Stimulated activated naive CD8-positive, alpha-beta T cell treated with anti-CD3 and anti-CD28 coated beads, Interleukin-15, Interleukin-2, amounts not matched to agents 100 ng/mL and 50 ng/mL, for 24 hours (primary cell): Measurements from ENCODE around the gene DUOX2.
A peak's percentile ranks its signal among the peaks of the same experiment; 100 is the strongest.
"Not testable (repeated sequence)": the region's sequence is repeated elsewhere in the genome, so short reads cannot be mapped to it uniquely, and the experiment has no call there.

Experiments
- H3K27ac Mint-ChIP-seq: one replicate; pipeline ENCODE4 v1.8.0; 2021; ENCODE audit warnings: mild to moderate bottlenecking, mixed read lengths
- H3K27me3 Mint-ChIP-seq: one replicate; pipeline ENCODE4 v1.8.0; 2021; ENCODE audit warnings: mixed read lengths
- H3K36me3 Mint-ChIP-seq: one replicate; pipeline ENCODE4 v1.8.0; 2021; ENCODE audit warnings: low read depth, mixed read lengths
- H3K4me1 Mint-ChIP-seq: one replicate; pipeline ENCODE4 v1.8.0; 2021; ENCODE audit warnings: low read depth, mixed read lengths
- H3K4me3 Mint-ChIP-seq: one replicate; pipeline ENCODE4 v1.8.0; 2021; ENCODE audit warnings: mild to moderate bottlenecking, mixed read lengths
- H3K9me3 Mint-ChIP-seq: one replicate; pipeline ENCODE4 v1.8.0; 2021; ENCODE audit warnings: mixed read lengths

DUOX2 gene

GRCh38 chr15:45116482-45117307 is 2.7 kb upstream of the DUOX2 start:
- Mint-ChIP-seq H3K9me3 (no peaks in the 10 kb centered on the region), H3K27ac (no peak overlapping the region), H3K4me3 (peak overlapping the region; percentile 0), H3K36me3 (no peaks in the 10 kb centered on the region), H3K4me1 (peaks cover 37% of the 10 kb centered on the region), H3K27me3 (peaks cover 65% of the 10 kb centered on the region)

GRCh38 chr15:45116006-45116481 is 2.1 kb upstream of the DUOX2 start:
- Mint-ChIP-seq H3K9me3 (no peaks in the 10 kb centered on the region), H3K27me3 (peaks cover 65% of the 10 kb centered on the region), H3K36me3 (no peaks in the 10 kb centered on the region), H3K4me3 (peak overlapping the region; percentile 0), H3K4me1 (peaks cover 38% of the 10 kb centered on the region), H3K27ac (no peak overlapping the region)

- Mint-ChIP-seq H3K4me1 (peaks cover 38% of the 10 kb centered on the region), H3K36me3 (no peaks in the 10 kb centered on the region), H3K27me3 (peaks cover 68% of the 10 kb centered on the region), H3K4me3 (no peak overlapping the region), H3K9me3 (no peaks in the 10 kb centered on the region), H3K27ac (no peak overlapping the region)
These were observed 1.4 kb upstream of the DUOX2 start for GRCh38 chr15:45115312-45115820.

GRCh38 chr15:45114751-45115085 is 746 bp upstream of the DUOX2 start:
- Mint-ChIP-seq H3K36me3 (no peaks in the 10 kb centered on the region), H3K4me3 (no peak overlapping the region), H3K27ac (no peak overlapping the region), H3K4me1 (peaks cover 38% of the 10 kb centered on the region), H3K9me3 (no peaks in the 10 kb centered on the region), H3K27me3 (peaks cover 75% of the 10 kb centered on the region)

- no peak overlapping the region for H3K4me3 Mint-ChIP-seq
- H3K27me3 Mint-ChIP-seq, result peaks cover 86% of the 10 kb centered on the region
- H3K36me3 Mint-ChIP-seq, result no peaks in the 10 kb centered on the region
- no peak overlapping the region for H3K27ac Mint-ChIP-seq
- H3K4me1 Mint-ChIP-seq, result peaks cover 38% of the 10 kb centered on the region
- no peaks in the 10 kb centered on the region for H3K9me3 Mint-ChIP-seq
These were observed 487 bp downstream of the DUOX2 start for GRCh38 chr15:45113380-45113990.

- H3K9me3 Mint-ChIP-seq, result no peaks in the 10 kb centered on the region
- peaks cover 32% of the 10 kb centered on the region for H3K4me1 Mint-ChIP-seq
- H3K27me3 Mint-ChIP-seq, result peaks cover 82% of the 10 kb centered on the region
- no peaks in the 10 kb centered on the region for H3K36me3 Mint-ChIP-seq
- no peak overlapping the region for H3K27ac Mint-ChIP-seq
- peak overlapping the region; percentile 11 for H3K4me3 Mint-ChIP-seq
These were observed 1.2 kb downstream of the DUOX2 start for GRCh38 chr15:45112591-45113379.

- no peaks in the 10 kb centered on the region for H3K36me3 Mint-ChIP-seq
- peaks cover 78% of the 10 kb centered on the region for H3K27me3 Mint-ChIP-seq
- peaks cover 26% of the 10 kb centered on the region for H3K4me1 Mint-ChIP-seq
- no peaks in the 10 kb centered on the region for H3K9me3 Mint-ChIP-seq
- no peak overlapping the region for H3K27ac Mint-ChIP-seq
- peak overlapping the region; percentile 11 for H3K4me3 Mint-ChIP-seq
These were observed 1.8 kb downstream of the DUOX2 start for GRCh38 chr15:45112143-45112590.

GRCh38 chr15:45111390-45112142 is 2.4 kb downstream of the DUOX2 start:
- H3K9me3 Mint-ChIP-seq, result no peaks in the 10 kb centered on the region
- peaks cover 22% of the 10 kb centered on the region for H3K4me1 Mint-ChIP-seq
- no peak overlapping the region for H3K4me3 Mint-ChIP-seq
- H3K36me3 Mint-ChIP-seq, result no peaks in the 10 kb centered on the region
- H3K27me3 Mint-ChIP-seq, result peaks cover 78% of the 10 kb centered on the region
- H3K27ac Mint-ChIP-seq, result no peak overlapping the region

GRCh38 chr15:45110256-45110820 is 3.6 kb downstream of the DUOX2 start:
- no peaks in the 10 kb centered on the region for H3K36me3 Mint-ChIP-seq
- no peaks in the 10 kb centered on the region for H3K9me3 Mint-ChIP-seq
- H3K4me3 Mint-ChIP-seq, result no peak overlapping the region
- H3K27ac Mint-ChIP-seq, result no peak overlapping the region
- peaks cover 16% of the 10 kb centered on the region for H3K4me1 Mint-ChIP-seq
- H3K27me3 Mint-ChIP-seq, result peaks cover 68% of the 10 kb centered on the region

GRCh38 chr15:45107941-45108630 is 5.9 kb downstream of the DUOX2 start:
- Mint-ChIP-seq H3K36me3 (no peaks in the 10 kb centered on the region), H3K27ac (no peak overlapping the region), H3K4me3 (no peak overlapping the region), H3K9me3 (no peaks in the 10 kb centered on the region), H3K4me1 (peaks cover 10% of the 10 kb centered on the region), H3K27me3 (peaks cover 45% of the 10 kb centered on the region)

- Mint-ChIP-seq H3K27me3 (peaks cover 31% of the 10 kb centered on the region), H3K27ac (no peak overlapping the region), H3K36me3 (no peaks in the 10 kb centered on the region), H3K9me3 (no peaks in the 10 kb centered on the region), H3K4me3 (no peak overlapping the region), H3K4me1 (no peaks in the 10 kb centered on the region)
These were observed 7.8 kb downstream of the DUOX2 start for GRCh38 chr15:45106002-45106790.

GRCh38 chr15:45105586-45105985 is 8.4 kb downstream of the DUOX2 start:
- Mint-ChIP-seq H3K4me1 (no peaks in the 10 kb centered on the region), H3K27me3 (peaks cover 29% of the 10 kb centered on the region), H3K4me3 (no peak overlapping the region), H3K36me3 (no peaks in the 10 kb centered on the region), H3K9me3 (no peaks in the 10 kb centered on the region), H3K27ac (no peak overlapping the region)

- peaks cover 16% of the 10 kb centered on the region for H3K27me3 Mint-ChIP-seq
- not testable (repeated sequence) for H3K4me3 Mint-ChIP-seq, H3K27ac Mint-ChIP-seq, H3K9me3 Mint-ChIP-seq, H3K36me3 Mint-ChIP-seq, H3K4me1 Mint-ChIP-seq
These were observed 9.8 kb downstream of the DUOX2 start for GRCh38 chr15:45104170-45104569.
